Measurements from ENCODE around the gene UPF3B.
"Not testable (repeated sequence)": the region's sequence is repeated elsewhere in the genome, so short reads cannot be mapped to it uniquely, and the experiment has no call there.

The UPF3B gene

DNA sequence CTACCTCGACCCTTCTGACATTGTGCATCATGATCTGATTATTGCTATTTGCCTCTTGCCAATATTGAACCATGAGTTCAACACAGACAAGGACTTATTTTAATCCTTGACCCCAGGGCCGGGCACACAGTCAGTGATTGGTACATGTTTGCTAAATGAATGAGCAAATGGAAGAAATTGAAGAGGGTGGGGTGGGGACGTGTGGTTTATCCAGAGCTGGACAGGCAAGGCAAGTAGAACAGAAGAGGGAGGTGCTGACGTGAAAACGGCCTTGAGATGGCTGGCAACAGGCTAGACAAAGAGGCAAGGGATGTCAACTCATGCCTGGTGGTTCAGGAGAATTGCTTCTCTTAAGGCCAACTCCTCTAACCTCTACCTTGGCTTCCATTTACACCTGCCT, 28.5 kb downstream of the UPF3B start:
- not testable (repeated sequence) for DNase-seq (ENCODE audit: low read depth in 1 of 2, low spot score in 1 of 2)

GRCh38 chrX:119821703-119822102, 31.1 kb downstream of the UPF3B start:
- DNase-seq (ENCODE audit: low read depth in 1 of 2, low spot score in 1 of 2) = not testable (repeated sequence)

- no peak for DNase-seq (ENCODE audit: low read depth in 1 of 2, low spot score in 1 of 2)
Observed at GRCh38 chrX:119817130-119817690, 35.6 kb downstream of the UPF3B start.

DNA sequence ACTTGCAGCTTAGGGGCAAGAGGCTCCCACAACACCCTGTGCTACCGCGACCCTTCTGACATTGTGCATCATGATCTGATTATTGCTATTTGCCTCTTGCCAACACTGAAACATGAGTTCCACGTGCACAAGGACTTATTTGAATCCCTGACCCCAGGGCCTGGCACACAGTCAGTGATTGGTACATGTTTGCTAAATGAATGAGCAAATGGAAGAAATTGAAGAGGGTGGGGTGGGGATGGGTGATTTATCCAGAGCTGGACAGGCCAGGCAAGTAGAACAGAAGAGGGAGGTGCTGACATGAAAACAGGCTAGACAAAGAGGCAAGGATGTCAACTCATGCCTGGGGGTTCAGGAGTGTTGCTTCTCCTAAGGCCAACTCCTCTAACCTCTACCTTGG, 36.5 kb downstream of the UPF3B start:
- no peak for DNase-seq (ENCODE audit: low read depth in 1 of 2, low spot score in 1 of 2)

GRCh38 chrX:119809185-119809666, 43.5 kb downstream of the UPF3B start:
- DNase-seq (ENCODE audit: low read depth in 1 of 2, low spot score in 1 of 2) = no peak

- DNase-seq (ENCODE audit: low read depth in 1 of 2, low spot score in 1 of 2) = not testable (repeated sequence)
Observed at GRCh38 chrX:119808461-119808860, 44.3 kb downstream of the UPF3B start.

DNA sequence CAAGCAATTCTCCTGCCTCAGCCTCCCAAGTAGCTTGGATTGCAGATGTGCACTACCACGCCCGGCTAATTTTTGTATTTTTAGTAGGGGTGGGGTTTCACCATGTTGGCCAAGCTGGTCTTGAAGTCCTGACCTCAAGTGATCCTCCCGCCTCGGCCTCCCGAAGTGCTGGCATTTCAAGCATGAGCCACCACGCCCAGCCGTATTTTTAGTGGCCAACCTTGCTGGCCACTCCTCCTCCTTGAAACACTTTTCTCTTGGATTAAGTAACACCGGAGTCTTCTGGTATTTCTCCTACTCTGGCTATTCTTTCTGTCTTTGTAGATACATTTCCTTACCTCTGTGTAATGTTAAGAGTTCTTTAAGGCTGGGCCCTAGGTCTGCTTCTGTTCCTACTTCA, 50.2 kb downstream of the UPF3B start:
- DNase-seq (ENCODE audit: low read depth in 1 of 2, low spot score in 1 of 2) = no peak

- no peak for DNase-seq (ENCODE audit: low read depth in 1 of 2, low spot score in 1 of 2)
Observed at GRCh38 chrX:119801253-119802221, 51.2 kb downstream of the UPF3B start.

GRCh38 chrX:119791437-119792231, 61.1 kb downstream of the UPF3B start, which contains the start of gene RPL39:
TSS of gene RPL39 (minus strand) at chrX:119791630. CDS start at chrX:119791576, 54 bp downstream.
- peak; percentile 47 to 63 for DNase-seq (ENCODE audit: low read depth in 1 of 2, low spot score in 1 of 2)

- peak; percentile 3 to 17 for DNase-seq (ENCODE audit: low read depth in 1 of 2, low spot score in 1 of 2)
Observed at GRCh38 chrX:119790977-119791436, 61.8 kb downstream of the UPF3B start.

DNA sequence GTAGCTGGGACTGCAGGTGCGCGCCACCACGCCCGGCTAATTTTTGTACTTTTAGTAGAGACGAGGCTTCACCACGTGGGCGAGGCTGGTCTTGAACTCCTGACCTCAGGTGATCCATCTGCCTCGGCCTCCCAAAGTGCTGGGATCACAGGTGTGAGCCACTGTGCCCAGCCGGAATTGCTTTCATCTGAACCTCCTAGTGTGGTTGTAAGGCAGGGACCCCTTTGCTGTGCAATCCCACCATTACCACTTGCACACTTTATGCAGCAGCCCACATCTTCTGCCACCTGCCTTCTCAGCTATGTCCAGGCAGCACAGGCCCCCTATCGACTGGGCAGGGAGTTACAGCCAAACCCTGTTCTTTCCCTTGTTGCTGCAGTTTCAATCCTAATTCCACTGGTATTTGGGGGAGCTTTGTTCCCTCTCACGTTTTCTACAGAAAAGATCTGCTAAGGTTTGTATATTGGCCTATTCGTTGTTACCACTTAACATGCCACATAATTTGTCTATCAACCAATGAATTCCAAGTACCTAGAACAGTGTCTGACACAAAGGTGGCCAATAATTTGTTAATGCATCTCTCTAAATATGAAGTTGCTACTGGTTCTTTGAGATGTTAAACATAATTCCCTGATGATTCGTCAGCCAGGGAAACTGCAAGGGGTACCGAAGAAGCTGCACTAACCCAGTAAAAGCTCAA, 67.9 kb downstream of the UPF3B start:
- DNase-seq (ENCODE audit: low read depth in 1 of 2, low spot score in 1 of 2) = peak in 1 of 2 donors; percentile 23
